Breast epithelium (tissue), 3 donors: Measurements from ENCODE around the gene HDLBP.

Experiments used
- POLR2AphosphoS5 ChIP-seq, 3 donors: sonication (generic); formaldehyde crosslinking; IDR thresholded peaks; one replicate each; pipeline ENCODE4 v1.6.1; 2017; ENCODE audit warnings: antibody characterized with exemption in 3 of 3
- TF ChIP-seq, protein P1 (sequence below), 3 donors: fragments of 450-650 bp; IDR thresholded peaks; one replicate each; pipeline ENCODE4 v1.5.1; 2016 to 2017; ENCODE audit warnings: antibody characterized with exemption in 3 of 3, mild to moderate bottlenecking in 3 of 3, moderate library complexity in 3 of 3

- TF ChIP-seq, protein P1, sequence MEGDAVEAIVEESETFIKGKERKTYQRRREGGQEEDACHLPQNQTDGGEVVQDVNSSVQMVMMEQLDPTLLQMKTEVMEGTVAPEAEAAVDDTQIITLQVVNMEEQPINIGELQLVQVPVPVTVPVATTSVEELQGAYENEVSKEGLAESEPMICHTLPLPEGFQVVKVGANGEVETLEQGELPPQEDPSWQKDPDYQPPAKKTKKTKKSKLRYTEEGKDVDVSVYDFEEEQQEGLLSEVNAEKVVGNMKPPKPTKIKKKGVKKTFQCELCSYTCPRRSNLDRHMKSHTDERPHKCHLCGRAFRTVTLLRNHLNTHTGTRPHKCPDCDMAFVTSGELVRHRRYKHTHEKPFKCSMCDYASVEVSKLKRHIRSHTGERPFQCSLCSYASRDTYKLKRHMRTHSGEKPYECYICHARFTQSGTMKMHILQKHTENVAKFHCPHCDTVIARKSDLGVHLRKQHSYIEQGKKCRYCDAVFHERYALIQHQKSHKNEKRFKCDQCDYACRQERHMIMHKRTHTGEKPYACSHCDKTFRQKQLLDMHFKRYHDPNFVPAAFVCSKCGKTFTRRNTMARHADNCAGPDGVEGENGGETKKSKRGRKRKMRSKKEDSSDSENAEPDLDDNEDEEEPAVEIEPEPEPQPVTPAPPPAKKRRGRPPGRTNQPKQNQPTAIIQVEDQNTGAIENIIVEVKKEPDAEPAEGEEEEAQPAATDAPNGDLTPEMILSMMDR (IDR thresholded peaks at IDR 0.05), result no peak
- no peak for TF ChIP-seq POLR2AphosphoS5 (IDR thresholded peaks at IDR 0.05)
Measured at GRCh38 chr2:241235859-241236593, 79.4 kb downstream of the HDLBP start.
